CMK (cell line): ENCODE results near the gene PDCD4.
"Not testable (repeated sequence)": the region's sequence is repeated elsewhere in the genome, so short reads cannot be mapped to it uniquely, and the experiment has no call there.

Source experiments
- DNase-seq: peaks from one replicate; pipeline ENCODE4 v3.0.0-alpha.2; 2010; ENCODE audit warnings: low read depth

PDCD4 gene

DNA sequence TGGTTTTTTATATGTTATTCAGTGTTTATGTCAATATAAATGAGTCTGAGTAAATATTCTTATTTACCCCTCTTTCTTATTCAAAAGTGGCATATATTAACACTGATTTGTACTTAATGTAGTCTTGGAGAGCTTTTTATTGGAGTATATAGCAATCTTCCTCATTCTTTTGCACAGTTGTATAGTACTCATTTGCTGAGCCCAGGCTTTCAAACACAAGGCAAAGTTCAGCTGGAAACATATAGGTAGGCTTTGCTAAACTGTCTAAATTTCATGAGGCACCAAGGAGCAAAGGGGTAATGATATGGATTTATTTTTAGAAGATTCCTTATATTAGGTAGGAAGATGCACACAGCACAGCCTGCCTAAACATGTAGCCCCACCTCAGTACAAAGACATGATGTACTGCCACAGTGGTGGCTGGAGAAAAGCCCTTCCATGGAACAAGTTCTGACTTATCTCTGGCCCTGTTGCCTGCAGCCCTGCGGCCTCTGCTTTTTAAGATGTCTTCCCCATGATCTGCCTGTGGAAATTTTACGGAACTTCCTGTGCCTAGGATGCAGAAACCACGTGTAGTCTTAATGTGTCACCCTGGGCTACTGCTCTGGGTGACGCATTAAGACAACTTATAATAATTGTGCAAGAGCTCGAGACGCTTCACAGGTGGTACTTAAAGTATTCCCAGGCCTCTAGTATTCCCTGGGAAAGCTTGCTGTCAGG, 9.6 kb upstream of the PDCD4 start:
- no peak for DNase-seq

DNA sequence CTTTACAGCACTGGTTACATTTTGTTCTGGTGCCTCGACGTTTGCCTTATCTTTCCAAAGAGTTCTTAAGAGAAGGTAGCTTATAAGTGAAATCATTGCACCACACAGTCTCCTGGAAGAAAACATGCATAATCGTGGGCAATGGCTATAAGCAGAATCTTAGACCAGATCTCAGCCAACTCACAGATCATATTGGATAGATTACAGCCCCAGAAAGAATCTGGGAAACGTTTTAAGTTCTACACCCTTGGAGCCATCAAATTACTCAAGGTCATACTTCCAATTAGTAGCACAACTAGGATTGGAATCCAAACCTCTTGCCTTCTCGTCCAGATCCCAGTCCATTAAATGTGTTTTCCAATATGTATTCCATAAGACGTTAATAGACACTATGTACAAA, 8.8 kb upstream of the PDCD4 start:
- no peak for DNase-seq

DNA sequence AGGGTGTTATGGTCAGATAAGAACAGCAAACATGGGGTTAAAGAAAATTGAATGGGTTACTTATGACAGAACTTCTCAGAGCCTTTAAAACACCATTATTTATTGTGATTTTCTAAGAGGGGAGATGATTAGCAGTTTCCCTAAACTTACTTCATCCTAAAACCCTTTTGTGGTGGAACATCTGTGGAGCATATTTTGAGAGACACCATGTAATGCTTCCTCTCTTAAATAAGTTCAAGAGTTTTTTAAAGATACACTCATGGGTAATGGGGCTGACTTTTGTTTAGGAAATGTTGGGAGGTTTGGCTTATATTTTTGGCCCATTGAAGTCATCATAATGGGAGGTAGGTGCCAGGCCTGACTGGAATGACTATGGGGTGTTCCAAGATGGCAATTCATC, 8.4 kb upstream of the PDCD4 start:
- no peak for DNase-seq

DNA sequence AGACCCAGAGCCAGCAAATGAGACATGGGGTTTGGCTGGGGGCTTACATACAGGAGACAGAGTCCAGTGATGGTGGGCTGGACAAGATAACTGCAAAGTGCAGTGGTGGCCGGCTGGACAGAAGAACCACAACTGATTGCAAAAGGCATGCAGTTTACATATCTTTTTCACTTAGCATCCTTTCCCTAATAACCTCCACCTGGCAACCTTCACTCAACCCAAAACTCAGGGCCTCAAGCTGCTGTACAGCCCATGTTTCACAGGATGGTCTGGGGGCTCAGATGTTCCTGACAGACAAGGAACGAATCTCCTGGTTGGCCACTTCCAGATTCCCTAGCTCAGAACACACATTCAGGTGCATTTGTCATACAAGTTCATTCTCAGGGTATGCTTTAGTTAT, 7.8 kb upstream of the PDCD4 start:
- no peak for DNase-seq

DNA sequence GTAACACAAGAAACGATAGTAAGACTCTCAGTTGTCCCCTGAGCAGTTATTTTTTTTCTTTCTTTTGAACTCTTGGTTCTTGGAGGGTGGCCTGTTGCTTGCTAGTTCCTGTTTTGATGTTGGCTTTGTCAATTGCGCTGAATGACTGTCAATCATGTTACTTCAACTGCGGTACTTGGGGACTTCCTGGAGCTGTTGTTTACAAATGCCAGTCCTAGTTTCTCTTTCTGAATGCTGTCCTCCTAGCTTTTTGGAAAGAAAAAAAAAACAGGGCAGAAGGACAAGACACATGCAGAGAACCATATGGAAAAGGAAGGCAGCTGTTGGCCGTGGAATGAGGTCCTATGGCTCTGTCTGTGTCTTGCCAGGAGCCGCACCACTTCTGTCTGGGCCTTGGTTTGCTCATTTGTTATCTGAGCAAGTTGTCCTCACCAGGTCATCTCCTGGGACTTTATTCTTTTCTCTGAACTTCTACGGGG, 7.0 kb upstream of the PDCD4 start:
- DNase-seq: no peak

DNA sequence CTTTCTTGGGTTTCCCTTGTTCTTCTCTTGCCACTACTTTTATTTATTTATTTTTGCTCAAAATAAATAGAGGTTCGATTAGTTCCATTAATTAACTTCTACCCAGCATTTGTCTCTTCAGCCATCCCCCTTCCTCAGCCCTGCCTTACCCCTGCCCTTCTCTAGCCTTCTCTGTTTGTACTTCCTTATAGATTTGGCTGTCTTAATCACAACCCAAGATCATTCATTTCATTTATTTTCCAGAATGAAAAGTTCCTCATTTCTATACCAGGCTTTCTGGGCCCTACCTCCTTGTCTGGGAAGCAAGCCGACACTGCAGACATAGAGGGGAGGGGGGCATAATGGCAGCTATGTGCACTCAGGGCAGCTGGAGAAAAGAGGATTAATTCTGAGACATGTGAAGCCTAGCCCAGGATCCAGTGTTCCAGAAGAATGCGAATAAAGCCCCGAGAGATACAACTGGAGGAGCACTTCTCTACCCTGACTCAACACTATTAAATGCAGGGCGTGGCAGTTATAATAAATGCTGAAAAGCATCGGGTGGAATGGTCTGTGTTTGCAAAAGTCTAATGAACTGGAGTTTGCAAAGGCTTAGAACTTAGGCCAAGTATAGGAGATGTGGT, 6.4 kb upstream of the PDCD4 start:
- DNase-seq: no peak

DNA sequence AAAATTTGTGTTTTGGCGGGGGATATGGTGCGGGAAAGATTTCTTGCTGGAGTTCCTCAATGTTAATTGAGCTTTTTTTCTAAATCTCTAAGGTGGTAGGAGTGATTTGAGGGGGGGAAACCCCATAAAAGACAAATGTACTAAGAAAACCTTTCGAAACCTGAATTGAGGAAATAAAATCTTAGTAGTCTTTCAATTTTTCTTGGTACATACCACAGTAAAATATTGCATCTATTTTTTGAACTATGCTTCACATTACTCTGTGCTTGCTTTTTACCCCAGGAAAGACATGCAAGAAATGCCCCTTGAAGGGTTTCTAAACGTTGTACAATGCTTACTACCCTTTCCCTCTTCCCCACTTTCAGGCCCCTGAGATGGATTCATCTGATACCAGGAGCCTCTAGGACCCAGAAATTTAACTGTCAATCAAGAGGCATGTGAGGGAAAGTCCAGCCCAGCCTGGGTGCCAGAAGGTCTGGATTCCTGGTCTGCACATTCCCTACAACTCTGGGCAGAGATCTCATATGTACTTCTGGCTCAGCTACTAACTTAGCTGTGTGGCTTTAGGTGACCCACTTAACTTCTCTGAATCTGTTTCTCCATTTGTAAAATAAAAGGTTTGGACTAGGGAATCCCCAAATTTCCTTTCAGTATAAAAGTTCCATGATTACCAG, 5.8 kb upstream of the PDCD4 start:
- no peak for DNase-seq

DNA sequence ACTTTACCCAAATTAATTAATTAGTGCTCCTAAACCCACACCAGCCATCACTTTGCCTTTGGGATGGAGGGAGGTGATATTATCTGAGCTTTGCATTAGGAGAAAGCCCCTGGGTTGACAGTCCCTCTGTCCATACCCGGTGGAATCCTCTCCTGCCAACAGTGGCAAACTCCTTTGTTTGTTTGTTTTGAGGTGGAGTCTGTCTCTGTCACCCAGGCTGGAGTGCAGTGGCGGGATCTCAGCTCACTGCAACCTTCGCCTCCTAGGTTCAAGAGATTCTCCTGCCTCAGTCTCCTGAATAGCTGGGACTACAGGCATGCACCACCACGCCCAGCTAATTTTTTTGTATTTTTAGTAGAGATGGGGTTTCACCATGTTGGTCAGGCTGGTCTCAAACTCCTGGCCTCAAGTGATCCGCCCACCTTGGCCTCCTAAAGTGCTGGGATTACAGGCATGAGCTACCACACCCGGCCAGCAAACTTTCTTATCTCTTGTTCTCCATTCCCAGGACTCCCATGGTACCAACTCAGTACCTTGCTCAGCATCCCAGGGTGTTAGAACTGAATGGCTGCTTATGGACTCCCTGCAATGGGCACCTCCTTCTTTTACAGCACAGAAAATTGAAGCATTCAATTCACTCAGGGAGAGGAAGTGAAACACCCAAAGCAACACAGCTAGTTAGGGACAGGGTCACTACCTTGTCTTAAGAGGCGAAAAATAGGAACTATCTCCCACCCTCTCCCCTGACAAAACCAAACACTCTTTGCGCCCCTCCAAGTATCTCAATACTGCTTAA, 4.5 kb upstream of the PDCD4 start:
- DNase-seq: not testable (repeated sequence)

DNA sequence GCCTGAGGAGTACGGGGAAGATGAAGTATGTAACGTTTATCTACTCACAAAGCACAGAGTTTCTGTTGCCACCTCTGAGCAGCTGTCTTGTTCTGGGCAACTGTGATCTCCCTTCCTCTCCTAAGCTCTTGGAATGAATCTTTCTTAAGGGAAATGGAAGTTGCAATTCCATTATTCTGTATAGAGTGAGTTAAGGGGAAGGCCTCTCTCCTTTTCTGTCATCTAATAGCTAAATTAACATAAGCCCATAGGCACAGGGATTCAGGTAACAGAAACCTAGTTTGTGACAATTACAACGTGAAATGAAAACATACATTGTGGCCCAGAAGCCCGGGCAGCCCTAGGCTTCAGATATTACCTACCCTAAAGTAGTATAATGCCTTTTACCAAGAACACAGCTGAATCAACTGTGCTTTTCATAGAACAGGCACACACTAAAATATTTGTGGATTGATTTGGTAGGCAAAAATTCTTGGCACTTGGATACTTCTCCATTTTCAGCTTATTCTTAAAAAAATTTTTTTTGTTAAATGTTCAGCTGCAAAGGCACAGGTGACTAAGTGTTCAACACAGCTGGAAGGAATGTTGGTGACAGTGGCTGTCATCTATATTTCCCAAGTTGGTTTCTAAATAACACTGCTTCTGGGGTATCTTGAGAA, 3.8 kb upstream of the PDCD4 start:
- no peak for DNase-seq

DNA sequence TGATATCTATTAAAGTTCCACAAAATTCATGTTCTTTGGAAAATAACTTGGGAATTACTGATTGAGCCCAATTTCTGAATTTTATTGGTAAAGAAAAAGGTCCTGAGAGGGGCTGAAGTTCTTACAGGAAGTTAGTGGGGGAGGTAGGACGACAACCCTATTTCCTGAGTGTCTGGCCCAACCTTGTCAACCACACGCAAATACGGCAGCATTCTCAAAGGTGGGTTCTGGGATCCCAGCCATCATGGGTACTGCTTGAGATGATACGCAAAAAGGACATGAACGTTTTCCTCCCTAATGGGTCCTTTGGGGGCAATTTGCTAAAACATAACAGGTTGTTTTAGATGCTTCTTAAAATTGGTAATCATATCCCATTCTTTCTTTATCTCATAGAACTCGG, 2.7 kb upstream of the PDCD4 start:
- DNase-seq: no peak

DNA sequence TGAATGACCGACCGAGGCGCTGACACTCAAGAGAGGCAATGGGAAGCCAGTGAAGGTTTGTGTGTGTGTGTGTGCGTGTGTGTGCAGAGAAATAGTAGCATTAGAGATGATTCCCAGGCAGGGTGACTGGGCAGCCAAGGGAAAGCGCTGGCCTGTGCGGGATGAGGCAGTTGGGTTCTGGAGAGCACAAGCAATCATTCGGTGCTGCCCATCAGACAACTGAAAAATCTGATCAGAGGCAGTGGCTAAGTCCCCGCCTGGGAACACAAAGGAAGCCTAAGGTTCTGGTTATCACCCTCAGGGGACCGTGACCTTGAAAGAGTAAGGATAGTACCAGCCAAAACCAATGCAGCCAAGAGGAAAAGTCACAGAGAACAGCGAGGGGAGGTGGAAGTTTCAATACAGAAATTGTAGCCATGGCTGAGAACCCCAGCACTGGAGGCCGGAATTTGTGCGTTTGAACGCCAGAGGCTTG, 868 bp upstream of the PDCD4 start:
- no peak for DNase-seq

DNA sequence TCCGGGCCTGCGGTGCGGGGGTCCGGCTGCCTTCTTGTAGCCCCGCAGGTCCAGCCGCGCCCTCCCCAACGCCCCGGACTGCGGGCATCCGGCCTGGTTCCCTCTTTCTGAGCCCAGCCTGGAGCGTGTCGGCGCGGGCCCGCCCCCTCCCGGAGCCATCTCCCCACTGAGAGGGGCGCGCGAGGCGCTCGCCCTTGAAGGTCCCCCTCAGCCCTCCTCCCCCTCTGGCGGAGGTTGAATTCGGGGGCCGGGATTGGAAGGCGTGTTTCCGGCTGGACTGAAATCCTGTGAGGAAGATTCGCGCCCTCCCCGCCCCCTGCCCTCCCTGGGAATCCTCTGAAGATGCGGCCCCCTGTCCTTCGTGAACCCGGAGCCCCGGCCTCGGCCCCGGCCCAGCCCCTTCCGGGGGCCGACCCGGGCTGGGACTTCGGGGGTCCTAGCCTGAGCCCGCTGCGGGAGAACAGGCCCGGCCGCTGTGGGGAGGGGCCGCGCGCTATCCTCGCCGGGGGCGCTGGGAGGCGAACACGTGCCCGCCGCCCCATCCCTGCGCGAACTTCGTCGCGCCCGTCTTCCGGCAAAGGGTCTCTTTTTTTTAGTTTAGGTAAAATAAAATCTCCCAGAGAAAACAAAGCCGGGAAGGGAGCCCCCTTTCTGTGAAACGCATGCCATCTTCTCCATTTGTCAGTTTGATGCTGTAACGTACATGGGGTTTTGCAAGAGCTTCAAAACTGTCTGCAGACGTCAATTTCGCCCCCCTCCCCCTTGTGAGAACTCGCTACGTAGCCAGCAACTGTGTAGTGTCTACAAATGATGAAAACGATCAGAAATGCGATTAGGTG, 636 bp downstream of the PDCD4 start:
- DNase-seq: peak; percentile 62

DNA sequence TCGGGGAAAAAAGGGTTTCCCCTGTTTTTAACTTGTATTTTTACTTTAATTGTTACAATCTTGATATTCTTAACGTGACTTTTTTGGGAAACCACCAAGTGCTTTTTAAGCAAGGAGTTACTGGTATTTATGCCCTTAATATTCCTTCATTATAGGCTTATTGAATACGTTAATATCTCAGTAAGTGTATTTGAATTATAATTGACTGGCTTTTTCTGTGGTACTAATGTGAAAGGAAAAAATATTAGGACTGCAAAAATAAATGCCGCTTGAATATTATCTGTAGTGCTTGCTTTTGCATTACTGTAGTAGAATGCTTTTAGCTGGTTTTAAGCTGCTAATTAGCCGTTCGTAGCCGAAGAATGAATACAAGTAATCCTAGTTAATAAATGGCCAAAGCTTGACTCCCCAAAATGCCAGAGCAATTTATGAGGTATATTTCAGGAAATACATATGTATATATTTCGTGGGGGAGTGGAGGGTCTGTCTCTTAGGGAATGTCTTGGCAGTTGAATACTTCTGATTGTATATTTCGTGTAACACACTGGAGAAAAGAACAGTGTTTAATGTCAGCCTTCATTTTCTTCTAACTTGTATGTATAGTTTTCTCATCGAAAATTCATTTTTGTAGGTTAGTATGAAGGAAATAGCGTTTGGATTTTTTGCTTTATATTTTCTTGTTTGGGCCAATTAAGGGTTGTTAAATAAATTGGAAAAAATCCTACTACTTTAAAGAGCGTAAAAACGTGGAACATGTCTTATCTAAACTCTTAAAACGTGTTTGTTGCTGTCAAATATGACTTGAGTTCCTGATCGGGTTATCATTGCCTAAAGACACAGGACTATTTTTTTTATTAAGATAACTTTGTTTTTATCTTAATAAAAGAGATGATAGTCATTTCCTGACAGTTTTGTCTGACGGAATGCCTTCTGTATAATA, 1.5 kb downstream of the PDCD4 start:
- DNase-seq: no peak

DNA sequence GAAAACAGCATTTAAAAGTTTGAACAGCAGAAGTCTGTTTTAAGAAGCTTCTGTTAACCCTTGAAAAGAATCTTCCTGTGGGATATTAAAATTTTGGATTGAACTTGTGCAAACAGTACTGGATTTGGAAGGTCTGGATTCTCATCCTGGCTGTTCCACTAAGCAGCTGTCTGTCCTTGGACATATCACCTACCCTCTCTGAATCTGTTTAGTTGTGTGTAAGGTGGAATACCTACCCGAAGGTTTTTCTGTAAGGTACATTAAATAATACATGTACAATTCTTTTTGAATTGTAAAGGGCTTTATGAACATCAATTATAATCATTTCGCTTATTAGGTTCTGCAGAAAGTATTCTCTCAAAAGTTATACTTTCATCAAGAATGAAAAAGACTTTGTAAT, 2.2 kb downstream of the PDCD4 start:
- no peak for DNase-seq

DNA sequence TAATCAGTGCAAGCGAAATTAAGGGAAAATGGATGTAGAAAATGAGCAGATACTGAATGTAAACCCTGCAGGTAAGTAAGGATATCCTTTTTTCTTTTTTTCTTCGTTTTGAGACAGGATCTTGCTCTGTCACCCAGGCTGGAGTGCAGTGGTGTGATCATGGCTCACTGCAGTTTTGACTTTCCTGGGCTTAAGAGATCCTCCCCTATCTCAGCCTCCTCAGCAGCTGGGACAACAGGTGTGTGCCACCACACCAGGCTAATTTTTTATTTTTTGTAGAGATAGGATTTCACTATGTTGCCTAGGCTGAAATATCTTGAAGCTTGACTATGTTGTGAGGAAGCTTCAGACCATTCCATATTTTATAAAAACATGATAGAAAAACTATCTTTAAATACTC, 4.3 kb downstream of the PDCD4 start:
- no peak for DNase-seq

DNA sequence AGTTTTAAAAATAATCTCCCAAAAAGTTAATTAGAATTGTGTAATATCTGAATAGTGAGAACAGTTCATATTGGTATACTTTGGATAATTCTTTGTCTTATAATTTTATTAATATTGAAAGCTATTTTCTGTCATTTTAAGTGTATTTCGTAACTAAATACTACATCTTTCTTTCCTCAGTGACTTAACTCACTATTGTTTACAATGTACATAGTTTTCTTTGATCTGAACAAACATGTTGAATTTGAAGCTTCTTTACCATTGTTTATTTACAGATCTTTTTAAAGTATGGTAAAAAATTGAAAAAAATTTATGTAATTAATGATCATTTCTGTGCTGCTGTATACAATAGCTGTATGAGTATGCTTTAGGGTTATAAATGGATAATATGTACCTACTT, 5.1 kb downstream of the PDCD4 start:
- no peak for DNase-seq

DNA sequence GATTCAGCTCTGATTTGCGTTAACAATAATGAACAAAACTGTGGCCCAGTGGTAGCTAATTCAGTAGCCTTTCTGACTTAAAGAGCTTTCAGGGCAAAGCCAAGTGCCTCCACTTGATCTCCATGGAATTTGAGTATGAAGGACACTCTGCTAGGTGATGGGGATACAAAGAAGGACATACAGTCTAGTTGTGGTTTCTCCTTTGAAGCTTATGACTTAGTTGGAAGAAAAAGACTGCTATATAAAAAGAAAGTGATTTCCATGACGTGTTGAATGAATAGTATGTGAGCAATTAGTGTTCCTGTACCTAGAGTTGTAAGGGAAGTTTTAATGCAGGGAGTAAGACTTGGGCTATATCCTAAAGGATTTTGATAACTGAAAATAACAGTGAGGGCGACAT, 8.3 kb downstream of the PDCD4 start:
- DNase-seq: no peak

DNA sequence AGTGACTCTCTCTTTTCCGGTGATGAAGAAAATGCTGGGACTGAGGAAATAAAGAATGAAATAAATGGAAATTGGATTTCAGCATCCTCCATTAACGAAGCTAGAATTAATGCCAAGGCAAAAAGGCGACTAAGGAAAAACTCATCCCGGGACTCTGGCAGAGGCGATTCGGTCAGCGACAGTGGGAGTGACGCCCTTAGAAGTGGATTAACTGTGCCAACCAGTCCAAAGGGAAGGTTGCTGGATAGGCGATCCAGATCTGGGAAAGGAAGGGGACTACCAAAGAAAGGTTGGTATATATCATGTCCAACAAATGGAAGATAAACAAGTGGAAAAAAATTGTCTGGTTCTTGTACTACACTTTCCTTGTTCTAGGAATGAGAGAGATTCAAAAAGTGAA, 9.5 kb downstream of the PDCD4 start:
- no peak for DNase-seq

DNA sequence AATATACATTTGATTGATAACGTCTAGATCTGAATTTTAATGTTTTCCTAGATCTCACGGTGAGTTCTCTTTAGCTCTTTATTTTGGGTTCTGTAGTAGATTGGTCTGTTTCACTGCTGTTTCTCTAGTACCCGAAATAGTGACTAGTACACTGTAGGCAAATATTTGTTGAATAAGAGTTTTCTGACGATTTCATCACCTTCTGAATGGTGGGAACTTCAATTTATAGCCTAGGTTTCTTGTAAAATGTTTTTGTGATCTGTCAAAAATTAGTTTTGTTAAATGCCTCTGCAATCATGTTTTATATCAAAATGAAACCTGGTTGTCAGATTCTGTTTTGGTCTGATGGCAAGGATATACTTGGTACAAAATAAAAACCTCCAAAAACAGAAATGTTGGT, 10.2 kb downstream of the PDCD4 start:
- no peak for DNase-seq

DNA sequence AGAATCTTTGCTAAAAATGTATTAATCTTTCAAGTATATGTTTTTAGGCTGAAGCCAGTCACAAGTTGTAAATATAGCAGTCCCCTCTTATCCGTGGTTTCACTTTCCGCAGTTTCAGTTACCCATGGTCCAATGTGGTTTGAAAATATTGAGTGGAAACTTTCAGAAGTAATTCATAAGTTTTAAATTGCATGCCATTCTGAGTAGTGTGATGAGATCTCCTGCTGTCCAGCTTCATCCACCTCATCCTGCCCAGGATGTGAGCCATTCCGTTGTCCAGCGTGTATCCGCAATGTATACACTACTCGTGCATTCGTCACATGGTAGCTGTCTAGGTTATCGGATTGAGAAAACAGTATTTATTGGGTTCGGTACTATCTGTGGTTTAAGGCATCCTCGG, 12.2 kb downstream of the PDCD4 start:
- DNase-seq: no peak
